PFSK-1 (cell line): Measurements from ENCODE around the gene XPO6.

Source experiments
- POLR2AphosphoS5 ChIP-seq: IDR thresholded peaks from 2 replicates; pipeline ENCODE4 v1.6.1; 2012; ENCODE audit warnings: low read depth, mild to moderate bottlenecking, control low read depth, low read length, moderate library complexity
- REST ChIP-seq, 2 experiments: IDR thresholded peaks; 2 replicates each; pipeline versions ENCODE4 v1.6.1 to v1.8.0; 2011 to 2012; ENCODE audit warnings: low read depth in 2 of 2, low read length in 2 of 2, control low read depth in 1 of 2, inconsistent platforms in 1 of 2, mild to moderate bottlenecking in 1 of 2, moderate library complexity in 1 of 2; ENCODE audit not compliant: insufficient read depth in 1 of 2
- SIN3A ChIP-seq: IDR thresholded peaks from 2 replicates; pipeline ENCODE4 v1.6.1; 2012; ENCODE audit warnings: mild to moderate bottlenecking, low read length, moderate library complexity, borderline replicate concordance; ENCODE audit not compliant: insufficient read depth
- TAF1 ChIP-seq: IDR thresholded peaks from 2 replicates; pipeline ENCODE4 v1.6.1; 2012; ENCODE audit warnings: low read length, control low read depth, borderline replicate concordance; ENCODE audit not compliant: insufficient read depth

- TF ChIP-seq POLR2AphosphoS5: no peak
- TF ChIP-seq TAF1: no peak
- TF ChIP-seq REST (IDR thresholded peaks at IDR 0.05; ENCODE audit: insufficient read depth in 1 of 2, low read depth in 2 of 2, low read length in 2 of 2): no peak
- no peak for TF ChIP-seq SIN3A
Observed at GRCh38 chr16:28188085-28188916, 23.5 kb downstream of the XPO6 start.
